ENCODE measurements around the gene ISLR.

GRCh38 chr15:74192751-74193150, 19.2 kb downstream of the ISLR start:
- TF ChIP-seq CTCF (optimal IDR thresholded peaks at IDR 0.05 in 1 of 3, IDR thresholded peaks at IDR 0.05 in 1 of 3, conservative IDR thresholded peaks at IDR 0.05 in 1 of 3; ENCODE audit: extremely low read depth in 1 of 3, insufficient read depth in 2 of 3, low read length in 3 of 3): no peak
- no peak for TF ChIP-seq EZH2 (IDR thresholded peaks at IDR 0.05; ENCODE audit: low read length)

Data from keratinocyte (primary cell).